SK-N-SH (cell line): ENCODE results near the gene TULP3. TPM values are rescaled to one million over a fixed set of nuclear protein-coding genes. Genes with fewer than 3 reads are reported as not detected.

ENCODE experiments used
- CTCF ChIA-PET: fragments of 300-600, 350-600 bp; formaldehyde crosslinking; extraction: SDS; loops from one replicate; lab custom pipeline; 2021; lab: Yijun Ruan, JAX
- POLR2A ChIA-PET: fragments of 350-600 bp; sonication (Branson Sonifier 250); formaldehyde crosslinking; extraction: SDS; loops from one replicate; lab custom pipeline; 2020; ENCODE audit warnings: antibody characterized with exemption, inconsistent platforms; lab: Yijun Ruan, JAX
- DNase-seq: peaks from one replicate; pipeline ENCODE4 v3.0.0; 2012
- H2AFZ ChIP-seq: fragments of 200-600 bp; sonication (generic); 2 replicates; pipeline ENCODE4 v1.8.1; 2016; ENCODE audit warnings: antibody characterized with exemption, mild to moderate bottlenecking, low read depth
- H3F3A ChIP-seq: fragments of 200-600 bp; sonication (generic); replicated peaks from 2 replicates; pipeline ENCODE3; 2016; ENCODE audit warnings: antibody characterized with exemption, mild to moderate bottlenecking; ENCODE audit not compliant: insufficient read depth
- H3K27ac ChIP-seq, 2 experiments: fragments of 200-500 bp in 1 of 2; fragments of 200-600 bp in 1 of 2; sonication (Bioruptor generic) in 1 of 2; sonication (generic), shearing (Covaris generic) in 1 of 2; 2 replicates each; pipeline versions ENCODE4 v1.5.1 to v1.6.1; 2014 to 2016; ENCODE audit warnings: low read depth in 2 of 2, inconsistent platforms in 1 of 2, low read length in 1 of 2, mild to moderate bottlenecking in 1 of 2, mixed read lengths in 1 of 2
- H3K27me3 ChIP-seq: fragments of 200-600 bp; sonication (generic), shearing (Covaris generic); 2 replicates; pipeline ENCODE4 v1.6.1; 2016; ENCODE audit warnings: mixed run types; ENCODE audit not compliant: insufficient read depth
- H3K36me3 ChIP-seq, 2 experiments: fragments of 200-500 bp in 1 of 2; fragments of 200-600 bp in 1 of 2; sonication (Bioruptor generic) in 1 of 2; sonication (generic) in 1 of 2; replicated peaks in 1 of 2; 2 replicates each; pipeline versions ENCODE3 to v1.5.1; 2014 to 2016; ENCODE audit warnings: low read length in 1 of 2, mild to moderate bottlenecking in 1 of 2; ENCODE audit not compliant: insufficient read depth in 2 of 2, control insufficient read depth in 1 of 2
- H3K4me1 ChIP-seq, 2 experiments: fragments of 200-500 bp in 1 of 2; fragments of 200-600 bp in 1 of 2; sonication (Bioruptor generic) in 1 of 2; sonication (generic), shearing (Covaris generic) in 1 of 2; 2 replicates each; pipeline versions ENCODE4 v1.5.1 to v1.6.1; 2014 to 2016; ENCODE audit warnings: low read depth in 1 of 2, low read length in 1 of 2, mixed run types in 1 of 2; ENCODE audit not compliant: insufficient read depth in 2 of 2, control insufficient read depth in 1 of 2
- H3K4me2 ChIP-seq: fragments of 200-600 bp; sonication (generic), shearing (Covaris generic); 2 replicates; pipeline ENCODE4 v1.6.1; 2017; ENCODE audit warnings: mixed run types
- H3K4me3 ChIP-seq, 2 experiments: fragments of 200-500 bp in 1 of 2; fragments of 200-600 bp in 1 of 2; sonication (Bioruptor generic) in 1 of 2; sonication (generic), shearing (Covaris generic) in 1 of 2; 2 replicates each; pipeline versions ENCODE4 v1.5.1 to v1.8.1; 2014 to 2016; ENCODE audit warnings: low read depth in 2 of 2, inconsistent platforms in 1 of 2, low read length in 1 of 2, mild to moderate bottlenecking in 1 of 2, mixed read lengths in 1 of 2, moderate library complexity in 1 of 2
- H3K79me2 ChIP-seq: fragments of 200-600 bp; sonication (generic); 2 replicates; pipeline ENCODE4 v1.8.1; 2017; ENCODE audit warnings: mild to moderate bottlenecking; ENCODE audit not compliant: insufficient read depth
- H3K9ac ChIP-seq: fragments of 200-600 bp; sonication (generic); 2 replicates; pipeline ENCODE4 v1.6.1; 2017; ENCODE audit warnings: mixed run types
- H3K9me2 ChIP-seq: fragments of 200-600 bp; sonication (generic); 2 replicates; pipeline ENCODE4 v1.6.1; 2017; ENCODE audit warnings: mixed run types
- H3K9me3 ChIP-seq: fragments of 200-600 bp; sonication (generic); 2 replicates; pipeline ENCODE4 v1.6.1; 2017; ENCODE audit warnings: mixed run types, mild to moderate bottlenecking, moderate library complexity
- H4K20me1 ChIP-seq: fragments of 200-600 bp; sonication (generic); 2 replicates; pipeline ENCODE4 v1.6.1; 2017; ENCODE audit warnings: mild to moderate bottlenecking, mixed run types; ENCODE audit not compliant: insufficient read depth
- ELF1 ChIP-seq: IDR thresholded peaks from 2 replicates; pipeline ENCODE4 v1.4.0; 2012
- EZH2phosphoT487 ChIP-seq: fragments of 200-600 bp; sonication (generic); IDR thresholded peaks from 2 replicates; pipeline ENCODE4 v1.6.1; 2017; ENCODE audit warnings: low read depth, mixed run types, mild to moderate bottlenecking, antibody characterized with exemption, moderate library complexity, borderline replicate concordance
- FOXM1 ChIP-seq: IDR thresholded peaks from 2 replicates; pipeline ENCODE4 v1.4.0; 2012; ENCODE audit warnings: low read depth, mild to moderate bottlenecking
- GABPA ChIP-seq: IDR thresholded peaks from 2 replicates; pipeline ENCODE4 v1.4.0; 2012; ENCODE audit warnings: low read depth, mild to moderate bottlenecking
- MEF2A ChIP-seq: IDR thresholded peaks from 2 replicates; pipeline ENCODE4 v1.4.0; 2012; ENCODE audit warnings: low read depth, borderline replicate concordance
- POLR2AphosphoS5 ChIP-seq: IDR thresholded peaks from 2 replicates; pipeline ENCODE4 v1.6.1; 2012; ENCODE audit warnings: low read depth, low read length
- RAD21 ChIP-seq: IDR thresholded peaks from 2 replicates; pipeline ENCODE4 v1.6.1; 2012; ENCODE audit warnings: mild to moderate bottlenecking, low read length
- SIN3A ChIP-seq: IDR thresholded peaks from 2 replicates; pipeline ENCODE4 v1.6.1; 2012; ENCODE audit warnings: low read depth, mild to moderate bottlenecking, low read length, moderate library complexity, borderline replicate concordance
- SMC3 ChIP-seq: IDR thresholded peaks from 2 replicates; pipeline ENCODE4 v1.6.1; 2012; ENCODE audit warnings: low read depth, low read length, improper control_type of control experiment
- TEAD4 ChIP-seq: IDR thresholded peaks from 2 replicates; pipeline ENCODE4 v1.4.0; 2012; ENCODE audit warnings: mild to moderate bottlenecking, borderline replicate concordance; ENCODE audit not compliant: insufficient read depth
- WGBS: methylation state at CpG from one replicate; pipeline ENCODE4 v1.1.6; 2017; ENCODE audit warnings: low lambda C conversion rate; 5-methylcytosine and 5-hydroxymethylcytosine counted together
- polyA plus RNA-seq, 3 experiments: library from polyadenylated mRNA; depleted of rRNA; stranded (reverse); fragments of >200 nt; gene quantifications; 2 replicates each; pipeline ENCODE4 v1.2.3, GENCODE V29; 2012
- TF ChIP-seq, protein P1 (sequence below): IDR thresholded peaks from 2 replicates; pipeline ENCODE4 v1.4.0; 2012; ENCODE audit warnings: low read depth, borderline replicate concordance
- TF ChIP-seq, protein P2 (sequence below): fragments of 150-350 bp; IDR thresholded peaks from 2 replicates; pipeline ENCODE4 v1.6.1; 2016; ENCODE audit warnings: mild to moderate bottlenecking, low read depth, low read length
- TF ChIP-seq, protein P3 (sequence below): IDR thresholded peaks from 2 replicates; pipeline ENCODE4; 2012
- TF ChIP-seq, protein P4 (sequence below): fragments of 150-350 bp; IDR thresholded peaks from 2 replicates; pipeline ENCODE4 v1.6.1; 2017; ENCODE audit warnings: antibody characterized with exemption, low read length, low read depth, borderline replicate concordance
- TF ChIP-seq, protein P5 (sequence below): IDR thresholded peaks from 2 replicates; pipeline ENCODE4 v1.4.0; 2012; ENCODE audit warnings: low read depth, borderline replicate concordance

Gene TULP3
- polyA plus RNA-seq, 1 of the 3 experiments (the other 2 are of a cell fraction) = 22.6 TPM

DNA sequence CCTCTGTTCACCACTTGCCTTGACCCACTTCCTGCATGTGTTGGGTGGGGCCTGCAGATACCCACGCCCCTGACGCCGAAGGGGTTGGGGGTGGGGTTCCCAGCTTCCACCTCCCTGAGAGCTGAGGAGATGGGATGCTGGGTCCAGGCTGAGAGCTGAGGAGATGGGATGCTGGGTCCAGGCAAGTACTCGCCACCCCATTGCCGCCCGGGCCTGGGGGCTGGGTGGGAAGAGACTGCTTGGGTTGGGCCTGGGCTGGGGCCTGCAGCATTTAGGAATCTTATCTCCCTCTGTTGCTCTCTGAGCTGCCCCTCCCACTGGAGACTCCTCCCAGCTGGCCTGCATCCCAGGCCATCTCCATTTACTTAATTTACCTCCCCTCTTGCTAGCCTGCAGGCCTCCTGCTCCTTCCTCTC is 85.9 kb downstream of the TULP3 start (continued):
- TF ChIP-seq, protein P1, sequence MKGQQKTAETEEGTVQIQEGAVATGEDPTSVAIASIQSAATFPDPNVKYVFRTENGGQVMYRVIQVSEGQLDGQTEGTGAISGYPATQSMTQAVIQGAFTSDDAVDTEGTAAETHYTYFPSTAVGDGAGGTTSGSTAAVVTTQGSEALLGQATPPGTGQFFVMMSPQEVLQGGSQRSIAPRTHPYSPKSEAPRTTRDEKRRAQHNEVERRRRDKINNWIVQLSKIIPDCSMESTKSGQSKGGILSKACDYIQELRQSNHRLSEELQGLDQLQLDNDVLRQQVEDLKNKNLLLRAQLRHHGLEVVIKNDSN = no peak
- TF ChIP-seq, protein P2, sequence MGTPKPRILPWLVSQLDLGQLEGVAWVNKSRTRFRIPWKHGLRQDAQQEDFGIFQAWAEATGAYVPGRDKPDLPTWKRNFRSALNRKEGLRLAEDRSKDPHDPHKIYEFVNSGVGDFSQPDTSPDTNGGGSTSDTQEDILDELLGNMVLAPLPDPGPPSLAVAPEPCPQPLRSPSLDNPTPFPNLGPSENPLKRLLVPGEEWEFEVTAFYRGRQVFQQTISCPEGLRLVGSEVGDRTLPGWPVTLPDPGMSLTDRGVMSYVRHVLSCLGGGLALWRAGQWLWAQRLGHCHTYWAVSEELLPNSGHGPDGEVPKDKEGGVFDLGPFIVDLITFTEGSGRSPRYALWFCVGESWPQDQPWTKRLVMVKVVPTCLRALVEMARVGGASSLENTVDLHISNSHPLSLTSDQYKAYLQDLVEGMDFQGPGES = no peak
- TF ChIP-seq ELF1 (no peak), POLR2AphosphoS5 (no peak), TEAD4 (no peak)
- TF ChIP-seq, protein P3, sequence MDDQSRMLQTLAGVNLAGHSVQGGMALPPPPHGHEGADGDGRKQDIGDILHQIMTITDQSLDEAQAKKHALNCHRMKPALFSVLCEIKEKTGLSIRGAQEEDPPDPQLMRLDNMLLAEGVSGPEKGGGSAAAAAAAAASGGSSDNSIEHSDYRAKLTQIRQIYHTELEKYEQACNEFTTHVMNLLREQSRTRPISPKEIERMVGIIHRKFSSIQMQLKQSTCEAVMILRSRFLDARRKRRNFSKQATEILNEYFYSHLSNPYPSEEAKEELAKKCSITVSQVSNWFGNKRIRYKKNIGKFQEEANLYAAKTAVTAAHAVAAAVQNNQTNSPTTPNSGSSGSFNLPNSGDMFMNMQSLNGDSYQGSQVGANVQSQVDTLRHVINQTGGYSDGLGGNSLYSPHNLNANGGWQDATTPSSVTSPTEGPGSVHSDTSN = no peak
- TF ChIP-seq, protein P4, sequence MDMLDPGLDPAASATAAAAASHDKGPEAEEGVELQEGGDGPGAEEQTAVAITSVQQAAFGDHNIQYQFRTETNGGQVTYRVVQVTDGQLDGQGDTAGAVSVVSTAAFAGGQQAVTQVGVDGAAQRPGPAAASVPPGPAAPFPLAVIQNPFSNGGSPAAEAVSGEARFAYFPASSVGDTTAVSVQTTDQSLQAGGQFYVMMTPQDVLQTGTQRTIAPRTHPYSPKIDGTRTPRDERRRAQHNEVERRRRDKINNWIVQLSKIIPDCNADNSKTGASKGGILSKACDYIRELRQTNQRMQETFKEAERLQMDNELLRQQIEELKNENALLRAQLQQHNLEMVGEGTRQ = no peak
- TF ChIP-seq, all 33 proteins: peak for 0

DNA sequence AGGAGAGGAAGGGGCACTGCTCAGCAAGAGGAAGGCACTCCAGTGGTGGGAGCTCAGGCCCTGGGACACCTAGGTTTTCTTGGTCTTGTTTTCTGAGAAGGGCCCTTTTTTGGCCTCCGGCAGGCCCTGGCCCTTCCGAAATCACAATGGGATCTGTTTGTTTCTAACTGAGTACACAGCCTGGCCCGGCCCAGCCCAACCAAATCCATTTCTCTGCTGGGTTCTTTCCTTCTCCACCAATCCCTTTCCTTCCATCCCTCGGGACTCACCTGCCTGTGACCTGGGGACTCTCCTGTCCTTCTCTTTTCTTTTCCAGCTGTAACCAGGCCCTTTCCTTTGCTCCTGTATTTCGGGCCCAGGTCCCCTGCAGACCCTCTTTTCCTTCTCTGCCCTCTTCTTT is 87.1 kb downstream of the TULP3 start:
- Histone ChIP-seq H3F3A (peaks cover 3% of the 10 kb centered on the region), H3K9me2 (no peaks in the 10 kb centered on the region), H3K9me3 (no peaks in the 10 kb centered on the region), H3K4me1 (peaks cover 0 to 9% of the 10 kb centered on the region in 2 experiments; a peak in 1 of 4 replicates), H3K4me3 (no peak overlapping the region), H3K4me2 (no peak overlapping the region), H3K9ac (no peak overlapping the region), H3K27me3 (no peaks in the 10 kb centered on the region), H3K27ac (no peak overlapping the region), H2AFZ (no peak overlapping the region), H3K36me3 (no peaks in the 10 kb centered on the region), H4K20me1 (0 out of 2 replicates have a peak, but pooled peaks cover 8% of the 10 kb centered on the region), H3K79me2 (peaks cover 15% of the 10 kb centered on the region; the same call in 1 of the 2 replicates)
- no peak for DNase-seq
- POLR2A ChIA-PET = no interaction called here
- TF ChIP-seq SIN3A (no peak), EZH2phosphoT487 (no peak), RAD21 (no peak), ELF1 (no peak), MEF2A (no peak), TEAD4 (no peak), GABPA (no peak), SMC3 (no peak), FOXM1 (no peak)
- TF ChIP-seq, protein P5, sequence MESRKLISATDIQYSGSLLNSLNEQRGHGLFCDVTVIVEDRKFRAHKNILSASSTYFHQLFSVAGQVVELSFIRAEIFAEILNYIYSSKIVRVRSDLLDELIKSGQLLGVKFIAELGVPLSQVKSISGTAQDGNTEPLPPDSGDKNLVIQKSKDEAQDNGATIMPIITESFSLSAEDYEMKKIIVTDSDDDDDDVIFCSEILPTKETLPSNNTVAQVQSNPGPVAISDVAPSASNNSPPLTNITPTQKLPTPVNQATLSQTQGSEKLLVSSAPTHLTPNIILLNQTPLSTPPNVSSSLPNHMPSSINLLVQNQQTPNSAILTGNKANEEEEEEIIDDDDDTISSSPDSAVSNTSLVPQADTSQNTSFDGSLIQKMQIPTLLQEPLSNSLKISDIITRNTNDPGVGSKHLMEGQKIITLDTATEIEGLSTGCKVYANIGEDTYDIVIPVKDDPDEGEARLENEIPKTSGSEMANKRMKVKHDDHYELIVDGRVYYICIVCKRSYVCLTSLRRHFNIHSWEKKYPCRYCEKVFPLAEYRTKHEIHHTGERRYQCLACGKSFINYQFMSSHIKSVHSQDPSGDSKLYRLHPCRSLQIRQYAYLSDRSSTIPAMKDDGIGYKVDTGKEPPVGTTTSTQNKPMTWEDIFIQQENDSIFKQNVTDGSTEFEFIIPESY = no peak
- 97% methylated on average over 5 of the region's 5 CpGs for WGBS
- CTCF ChIA-PET = interaction anchor here (1.2 to 2.0 kb wide), 3 partner anchors 20 to 72 kb away, joined by 3 to 9 read pairs (median 4); no protein-coding TSS in a partner anchor
